Ovary (tissue), 9 donors: ENCODE measurements around the gene NCS1. TPM values are rescaled to one million over a fixed set of nuclear protein-coding genes. Genes with fewer than 3 reads are reported as not detected.
"Not testable (repeated sequence)": the region's sequence is repeated elsewhere in the genome, so short reads cannot be mapped to it uniquely, and the experiment has no call there.

Source experiments
- DNase-seq, 5 donors: peaks; one replicate each; pipeline ENCODE4 v3.0.0-alpha.2; 2019 to 2020
- H3K27ac ChIP-seq, 2 donors: fragments of 200-600 bp; one replicate each; pipeline versions ENCODE4 v1.5.1 to v1.8.0; 2019 to 2022
- H3K27me3 ChIP-seq: fragments of 200-600 bp; one replicate; pipeline ENCODE4 v1.8.0; 2022
- H3K36me3 ChIP-seq: fragments of 200-600 bp; sonication (generic); one replicate; pipeline ENCODE4 v1.5.1; 2019
- H3K4me1 ChIP-seq: one replicate; pipeline ENCODE4 v1.8.1; 2013; ENCODE audit warnings: mild to moderate bottlenecking, moderate library complexity; ENCODE audit not compliant: insufficient read depth
- H3K4me3 ChIP-seq: fragments of 200-600 bp; sonication (generic); one replicate; pipeline ENCODE4 v1.5.1; 2017
- H3K9me3 ChIP-seq, 2 donors: fragments of 200-600 bp in 1 of 2; sonication (generic) in 1 of 2; one replicate each; pipeline versions ENCODE4 v1.5.1 to v1.8.1; 2013 to 2019; ENCODE audit warnings: mild to moderate bottlenecking in 1 of 2, moderate library complexity in 1 of 2
- CTCF ChIP-seq, 3 donors: fragments of 450-650 bp in 2 of 3; fragments of 200-600 bp in 1 of 3; IDR thresholded peaks; one replicate each; pipeline versions ENCODE4 v1.5.1 to v1.8.0; 2016 to 2022; ENCODE audit warnings: antibody characterized with exemption in 3 of 3, mild to moderate bottlenecking in 1 of 3
- EP300 ChIP-seq: sonication (generic); formaldehyde crosslinking; IDR thresholded peaks from one replicate; pipeline ENCODE4 v1.6.1; 2017; ENCODE audit warnings: antibody characterized with exemption
- POLR2A ChIP-seq: fragments of 450-650 bp; IDR thresholded peaks from one replicate; pipeline ENCODE4 v1.6.1; 2017; ENCODE audit warnings: antibody characterized with exemption, mild to moderate bottlenecking, moderate library complexity
- WGBS, 3 donors: extraction: QIAGEN DNeasy Blood & Tissue Kit in 1 of 3; methylation state at CpG; one replicate each; pipeline versions ENCODE4 v1.1.5 to v1.1.7; 2013 to 2017; 5-methylcytosine and 5-hydroxymethylcytosine counted together
- intact Hi-C, 4 donors: fragments of 100-400 bp; cut with DNase I; formaldehyde crosslinking; loops; one replicate each; pipeline versions ENCODE4 v1.11.0 to v1.15.1; 2022 to 2023
- polyA plus RNA-seq, 2 donors: library from polyadenylated mRNA; stranded (reverse); fragments of 200-250 nt in 1 of 2; fragments of 350-450 nt in 1 of 2; fragmentation: Illumina TruSeq in 1 of 2; extraction: RNeasy Lipid Tissue Mini Kit (QIAGEN cat#74804) in 1 of 2; gene quantifications; one replicate each; pipeline ENCODE4 v1.2.3, GENCODE V29; 2013 to 2014
- total RNA-seq, 7 donors: library from RNA; depleted of rRNA in 2 of 7; stranded (reverse); fragments of >200 nt in 2 of 7; fragmentation: NEBNext Ultra II Directional in 3 of 7; extraction: Animal tissue kit (Norgen Biotek cat#: 25700) in 3 of 7; gene quantifications; one replicate each; pipeline versions ENCODE4 v1.1.0 to v1.2.4, GENCODE V29; 2016 to 2023
- donor health status: DM: no; HTN: no; CAD: no; lungs with moderate emphysema.
- donor health status: DM: no; HTN: no; CAD: no.
- donor health status: Bipolar disorder and iron deficiency.
- donor health status: DM: yes; HTN: yes; CAD: no.
- donor health status: DM: no; HTN: no; CAD: no.
- donor health status: DM: yes; HTN: yes; CAD: no.

Gene NCS1
- total and polyA plus RNA-seq, 9 donors, result 3.6 to 46.7 (median 25.0) TPM

GRCh38 chr9:130255631-130256134, 83.5 kb downstream of the NCS1 start:
- intact Hi-C loops, result no loop called here
- Histone ChIP-seq H3K36me3 (no peaks in the 10 kb centered on the region), H3K27me3 (no peaks in the 10 kb centered on the region), H3K9me3 (no peaks in the 10 kb centered on the region), H3K27ac (no peak overlapping the region), H3K4me3 (no peak overlapping the region), H3K4me1 (no peaks in the 10 kb centered on the region)
- no peak for DNase-seq
- 50 to 68% (median 67%) methylated on average over 5 of the region's 5 CpGs for WGBS, 3 donors
- TF ChIP-seq EP300, result no peak
- no peak for TF ChIP-seq POLR2A

GRCh38 chr9:130256644-130257043, 84.4 kb downstream of the NCS1 start:
- DNase-seq, result no peak
- no peak overlapping the region for H3K27ac ChIP-seq
- H3K27me3 ChIP-seq, result no peaks in the 10 kb centered on the region
- no peaks in the 10 kb centered on the region for H3K4me1 ChIP-seq
- H3K4me3 ChIP-seq, result no peak overlapping the region
- TF ChIP-seq EP300 (no peak), CTCF (IDR thresholded peaks at IDR 0.05) (no peak), POLR2A (no peak)
- intact Hi-C loops, result no loop called here
- WGBS, 3 donors, result 74 to 82% (median 81%) methylated on average over 2 of the region's 2 CpGs
- H3K9me3 ChIP-seq, result no peaks in the 10 kb centered on the region
- no peaks in the 10 kb centered on the region for H3K36me3 ChIP-seq

GRCh38 chr9:130258137-130258536, 85.9 kb downstream of the NCS1 start:
- H3K4me1 ChIP-seq, H3K27me3 ChIP-seq, H3K4me3 ChIP-seq, H3K9me3 ChIP-seq, DNase-seq, intact Hi-C loops, H3K27ac ChIP-seq, H3K36me3 ChIP-seq: not testable (repeated sequence)
- 93 to 97% (median 96%) methylated on average over 7 of the region's 7 CpGs for WGBS, 3 donors

GRCh38 chr9:130259044-130259443, 86.8 kb downstream of the NCS1 start:
- Histone ChIP-seq H3K9me3 (no peaks in the 10 kb centered on the region), H3K27ac (no peak overlapping the region), H3K4me1 (no peaks in the 10 kb centered on the region), H3K4me3 (no peak overlapping the region), H3K36me3 (no peaks in the 10 kb centered on the region), H3K27me3 (no peaks in the 10 kb centered on the region)
- WGBS, 3 donors, result 74 to 87% (median 82%) methylated on average over 4 of the region's 4 CpGs
- TF ChIP-seq EP300, result no peak
- TF ChIP-seq POLR2A, result no peak
- TF ChIP-seq CTCF (IDR thresholded peaks at IDR 0.05), result no peak
- no peak for DNase-seq
- intact Hi-C loops, result no loop called here

- Histone ChIP-seq H3K4me3 (no peak overlapping the region), H3K9me3 (no peaks in the 10 kb centered on the region), H3K36me3 (no peaks in the 10 kb centered on the region), H3K27me3 (no peaks in the 10 kb centered on the region), H3K27ac (no peak overlapping the region), H3K4me1 (no peaks in the 10 kb centered on the region)
- TF ChIP-seq EP300 (no peak), POLR2A (no peak)
- no peak for DNase-seq
- whole genome bisulfite sequencing, 3 donors, result 45 to 50% (median 48%) methylated on average over 16 of the region's 16 CpGs
- intact Hi-C loops, result no loop called here
Measured at GRCh38 chr9:130260816-130261765, 88.9 kb downstream of the NCS1 start.
